HUES64 (cell line): ENCODE data around the gene KIAA1549.
"Not testable (repeated sequence)": the region's sequence is repeated elsewhere in the genome, so short reads cannot be mapped to it uniquely, and the experiment has no call there.

ENCODE experiments used
- H3K27ac ChIP-seq: 2 replicates; pipeline ENCODE4 v1.7.0; 2013; ENCODE audit warnings: low read depth, low read length, inconsistent platforms
- H3K27me3 ChIP-seq: 2 replicates; pipeline ENCODE4 v1.6.1; 2013; ENCODE audit warnings: mild to moderate bottlenecking, low read length; ENCODE audit not compliant: insufficient read depth
- H3K36me3 ChIP-seq: 2 replicates; pipeline ENCODE4 v1.6.1; 2013; ENCODE audit warnings: mild to moderate bottlenecking, low read length; ENCODE audit not compliant: insufficient read depth
- H3K4me1 ChIP-seq: 2 replicates; pipeline ENCODE4 v1.6.1; 2013; ENCODE audit warnings: mild to moderate bottlenecking, low read length, moderate library complexity; ENCODE audit not compliant: insufficient read depth
- H3K4me3 ChIP-seq: 2 replicates; pipeline ENCODE4 v1.5.1; 2013; ENCODE audit warnings: mild to moderate bottlenecking, low read length, moderate library complexity
- H3K9ac ChIP-seq: 2 replicates; pipeline ENCODE4 v1.6.1; 2013; ENCODE audit warnings: mild to moderate bottlenecking, low read depth, low read length
- H3K9me3 ChIP-seq: 2 replicates; pipeline ENCODE4 v1.6.1; 2013; ENCODE audit warnings: low read depth, low read length; ENCODE audit not compliant: insufficient read depth
- WGBS: fragments of 150-250, 120-280 bp; methylation state at CpG from one replicate; pipeline ENCODE4 v1.1.7; 2013; ENCODE audit warnings: missing lambda C conversion rate; 5-methylcytosine and 5-hydroxymethylcytosine counted together

KIAA1549 gene

DNA sequence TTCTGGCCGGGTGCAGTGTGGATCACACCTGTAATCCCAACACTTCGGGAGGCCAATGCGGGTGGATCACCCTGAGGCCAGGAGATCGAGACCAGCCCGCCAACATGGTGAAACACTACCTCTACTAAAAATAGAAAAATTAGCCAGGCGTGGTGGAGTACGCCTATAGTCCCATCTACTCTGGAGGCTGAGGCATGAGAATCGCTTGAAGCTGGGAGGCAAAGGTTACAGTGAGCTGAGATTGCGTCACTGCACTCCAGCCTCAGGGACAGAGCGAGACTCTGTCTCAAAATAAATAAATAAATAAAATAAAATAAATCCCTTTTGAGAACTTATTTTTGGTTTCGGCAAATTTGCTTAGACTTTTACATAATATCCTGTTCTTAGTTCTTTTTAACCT, 151.9 kb downstream of the KIAA1549 start:
- 93% methylated on average over 10 of the region's 11 CpGs for WGBS
- no peaks in the 10 kb centered on the region for H3K27me3 ChIP-seq
- no peaks in the 10 kb centered on the region for H3K36me3 ChIP-seq
- H3K9me3 ChIP-seq, result no peaks in the 10 kb centered on the region
- no peak overlapping the region for H3K9ac ChIP-seq
- no peak overlapping the region for H3K4me3 ChIP-seq
- H3K4me1 ChIP-seq, result no peaks in the 10 kb centered on the region
- no peak overlapping the region for H3K27ac ChIP-seq

DNA sequence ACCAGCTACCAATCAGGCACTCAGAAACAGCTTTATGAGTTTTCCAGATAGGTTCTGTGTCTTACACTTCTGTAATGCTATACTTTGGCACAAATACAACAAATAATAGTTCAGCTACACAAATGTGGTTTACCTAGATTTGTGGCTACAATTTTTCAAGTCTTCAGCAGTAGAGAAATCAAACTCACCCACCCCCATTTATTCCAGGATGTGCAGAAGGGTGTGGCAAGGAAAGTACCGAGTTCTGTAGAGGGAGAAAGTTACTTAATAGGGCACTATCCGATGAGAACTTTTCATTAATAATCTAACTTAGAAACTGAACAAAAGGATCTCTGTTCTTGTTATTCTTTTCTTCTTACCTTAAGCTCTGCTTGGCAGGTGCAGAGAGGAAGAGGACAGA, 152.9 kb downstream of the KIAA1549 start:
- Histone ChIP-seq H3K4me3 (no peak overlapping the region), H3K36me3 (no peaks in the 10 kb centered on the region), H3K27ac (no peak overlapping the region), H3K27me3 (no peaks in the 10 kb centered on the region), H3K9ac (no peak overlapping the region), H3K9me3 (no peaks in the 10 kb centered on the region), H3K4me1 (no peaks in the 10 kb centered on the region)
- whole genome bisulfite sequencing, result no CpG with 5 or more reads among the region's 2 CpGs

DNA sequence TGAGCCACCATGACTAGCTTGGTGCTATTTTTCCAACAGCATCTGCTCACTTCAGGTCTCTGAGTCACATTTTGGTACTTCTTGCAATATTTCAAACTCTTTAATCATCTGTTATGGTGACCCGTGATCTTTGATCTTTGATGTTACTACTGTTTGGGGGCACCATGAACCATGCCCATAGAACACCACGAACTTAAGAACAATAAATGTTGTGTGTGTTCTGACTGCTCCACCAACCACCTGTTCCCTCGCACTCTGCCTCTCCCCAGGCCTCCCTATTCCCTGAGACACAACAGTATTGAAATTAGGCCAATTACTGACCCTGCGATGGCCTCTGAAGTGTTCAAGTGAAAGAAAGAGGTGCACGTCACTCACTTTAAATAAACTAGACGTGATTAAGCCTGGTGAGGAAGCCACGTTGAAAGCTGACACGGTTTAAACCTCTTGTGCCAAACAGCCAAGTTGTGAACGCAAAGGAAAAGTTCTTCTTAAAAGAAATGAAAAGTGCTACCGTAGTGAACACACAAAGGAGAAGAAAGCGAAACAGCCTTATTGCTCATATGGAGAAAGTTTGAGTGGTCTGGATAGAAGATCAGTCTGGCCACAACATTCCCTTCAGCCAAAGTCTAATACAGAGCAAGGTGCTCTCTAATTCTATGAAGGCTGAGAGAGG, 156.0 kb downstream of the KIAA1549 start:
- H3K27me3 ChIP-seq, result no peaks in the 10 kb centered on the region
- no peak overlapping the region for H3K9ac ChIP-seq
- H3K27ac ChIP-seq, result no peak overlapping the region
- H3K4me3 ChIP-seq, result no peak overlapping the region
- 97% methylated on average over 11 of the region's 11 CpGs for WGBS
- peaks cover 4% of the 10 kb centered on the region; the same call in 1 of the 2 replicates for H3K4me1 ChIP-seq
- H3K36me3 ChIP-seq, result no peaks in the 10 kb centered on the region
- no peaks in the 10 kb centered on the region for H3K9me3 ChIP-seq

GRCh38 chr7:138822867-138823535, 158.2 kb downstream of the KIAA1549 start:
- H3K9me3 ChIP-seq, result no peaks in the 10 kb centered on the region
- H3K36me3 ChIP-seq, result no peaks in the 10 kb centered on the region
- WGBS, result 88% methylated on average over 9 of the region's 11 CpGs
- no peaks in the 10 kb centered on the region for H3K27me3 ChIP-seq
- no peak overlapping the region for H3K9ac ChIP-seq
- H3K4me3 ChIP-seq, result no peak overlapping the region
- no peak overlapping the region for H3K27ac ChIP-seq
- H3K4me1 ChIP-seq, result peaks cover 4% of the 10 kb centered on the region; the same call in 1 of the 2 replicates

DNA sequence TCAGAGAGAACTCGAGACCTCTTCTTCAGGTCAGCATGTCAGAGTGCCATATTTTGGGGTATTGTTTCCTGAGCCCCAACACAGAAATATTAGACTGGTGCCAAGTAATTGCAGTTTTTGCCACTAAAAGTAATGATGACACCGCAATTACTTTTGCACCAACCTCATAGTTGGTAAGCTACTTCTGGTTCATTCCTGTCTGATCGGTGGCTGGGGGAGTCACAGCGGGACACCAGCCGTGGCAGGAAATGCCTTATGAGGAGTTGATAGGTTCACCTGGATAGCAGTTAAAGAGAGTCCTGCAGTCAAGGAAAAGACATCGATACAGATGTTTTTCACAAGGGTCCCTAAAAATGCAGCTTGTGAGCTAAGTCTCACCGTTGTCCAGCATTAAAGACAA, 159.3 kb downstream of the KIAA1549 start:
- Histone ChIP-seq H3K4me3 (no peak overlapping the region), H3K9me3 (no peaks in the 10 kb centered on the region), H3K36me3 (no peaks in the 10 kb centered on the region), H3K9ac (no peak overlapping the region), H3K27me3 (no peaks in the 10 kb centered on the region), H3K4me1 (peaks cover 4% of the 10 kb centered on the region; the same call in 1 of the 2 replicates), H3K27ac (no peak overlapping the region)
- WGBS, result 85% methylated on average over 7 of the region's 7 CpGs

GRCh38 chr7:138819625-138820024, 161.6 kb downstream of the KIAA1549 start:
- WGBS, result 97% methylated on average over 3 of the region's 3 CpGs
- H3K4me1 ChIP-seq, result peaks cover 4% of the 10 kb centered on the region; the same call in 1 of the 2 replicates
- no peak overlapping the region for H3K9ac ChIP-seq

DNA sequence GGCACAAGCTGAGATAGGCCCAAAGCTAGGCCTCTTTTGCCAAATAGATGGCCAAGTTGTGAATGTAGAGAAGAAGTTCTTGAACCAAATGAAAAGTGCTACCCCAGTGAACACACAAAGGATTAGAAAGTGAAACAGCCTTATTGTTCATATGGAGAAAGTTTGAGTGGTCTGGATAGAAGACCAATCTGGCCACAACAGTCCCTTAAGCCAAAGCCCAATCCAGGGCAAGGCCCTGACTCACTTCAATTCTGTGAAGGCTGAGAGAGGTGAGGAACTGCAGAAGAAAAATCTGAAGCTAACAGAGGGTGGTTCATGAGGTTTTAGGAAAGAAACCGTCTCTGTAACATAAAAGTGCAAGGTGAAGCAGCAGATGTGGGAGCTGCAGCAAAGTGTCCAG, 164.5 kb downstream of the KIAA1549 start:
- H3K9ac ChIP-seq, result no peak overlapping the region
- H3K4me1 ChIP-seq, result no peaks in the 10 kb centered on the region
- H3K9me3 ChIP-seq, result no peaks in the 10 kb centered on the region
- H3K36me3 ChIP-seq, result no peaks in the 10 kb centered on the region
- H3K4me3 ChIP-seq, result no peak overlapping the region
- WGBS, result 91% methylated on average over 1 of the region's 1 CpG
- no peak overlapping the region for H3K27ac ChIP-seq
- H3K27me3 ChIP-seq, result no peaks in the 10 kb centered on the region

More at GRCh38 chr7:138819625-138820024, 161.6 kb downstream of the KIAA1549 start:
- H3K9me3 ChIP-seq, result no peaks in the 10 kb centered on the region
- no peaks in the 10 kb centered on the region for H3K36me3 ChIP-seq
- H3K27ac ChIP-seq, result no peak overlapping the region
- no peaks in the 10 kb centered on the region for H3K27me3 ChIP-seq
- no peak overlapping the region for H3K4me3 ChIP-seq

GRCh38 chr7:138814816-138815332, 166.3 kb downstream of the KIAA1549 start:
- no peaks in the 10 kb centered on the region for H3K9me3 ChIP-seq
- WGBS, result no CpG with 5 or more reads among the region's 1 CpG
- H3K27me3 ChIP-seq, result no peaks in the 10 kb centered on the region
- H3K36me3 ChIP-seq, result no peaks in the 10 kb centered on the region
- H3K4me3 ChIP-seq, result no peak overlapping the region
- no peaks in the 10 kb centered on the region for H3K4me1 ChIP-seq
- H3K9ac ChIP-seq, result no peak overlapping the region
- H3K27ac ChIP-seq, result no peak overlapping the region

DNA sequence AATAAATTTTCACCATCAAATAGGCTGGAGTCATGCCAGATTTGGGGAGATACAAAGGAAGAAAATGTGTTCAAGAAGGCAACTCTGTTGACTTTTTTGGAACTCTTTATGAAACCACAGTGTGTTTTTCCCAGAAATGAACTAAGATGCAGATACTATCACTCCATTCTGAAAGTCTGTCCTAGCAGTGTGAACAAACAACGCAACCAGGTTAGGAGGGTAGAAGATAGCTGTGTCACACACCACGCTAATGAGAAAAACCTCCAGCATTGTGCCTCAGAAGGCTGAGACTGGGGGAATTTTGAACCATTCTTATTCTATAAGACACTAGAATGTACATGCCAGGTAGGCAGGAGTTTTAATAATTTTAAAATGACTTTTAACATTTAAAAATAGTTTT, 167.2 kb downstream of the KIAA1549 start:
- Histone ChIP-seq H3K36me3 (no peaks in the 10 kb centered on the region), H3K9ac (no peak overlapping the region), H3K9me3 (no peaks in the 10 kb centered on the region), H3K27ac (no peak overlapping the region), H3K4me1 (no peaks in the 10 kb centered on the region), H3K27me3 (no peaks in the 10 kb centered on the region), H3K4me3 (no peak overlapping the region)
- 96% methylated on average over 2 of the region's 2 CpGs for WGBS

- H3K27ac ChIP-seq, H3K4me3 ChIP-seq, H3K9ac ChIP-seq, H3K4me1 ChIP-seq, H3K27me3 ChIP-seq, H3K36me3 ChIP-seq, H3K9me3 ChIP-seq: not testable (repeated sequence)
- WGBS, result 91% methylated on average over 1 of the region's 2 CpGs
These were observed 169.9 kb downstream of the KIAA1549 start for GRCh38 chr7:138811327-138811726.

GRCh38 chr7:138809346-138809745, 171.8 kb downstream of the KIAA1549 start:
- Histone ChIP-seq H3K9me3 (no peaks in the 10 kb centered on the region), H3K9ac (no peak overlapping the region), H3K27ac (no peak overlapping the region), H3K4me1 (no peaks in the 10 kb centered on the region), H3K36me3 (no peaks in the 10 kb centered on the region), H3K4me3 (no peak overlapping the region), H3K27me3 (no peaks in the 10 kb centered on the region)
- WGBS, result 86% methylated on average over 3 of the region's 4 CpGs
